Putamen (tissue), 1 donor: ENCODE measurements around the gene MORN5.

Experiments used
- DNase-seq: peaks from one replicate; pipeline ENCODE4 v3.0.0-alpha.2; 2016; ENCODE audit warnings: low spot score

MORN5 gene

DNA sequence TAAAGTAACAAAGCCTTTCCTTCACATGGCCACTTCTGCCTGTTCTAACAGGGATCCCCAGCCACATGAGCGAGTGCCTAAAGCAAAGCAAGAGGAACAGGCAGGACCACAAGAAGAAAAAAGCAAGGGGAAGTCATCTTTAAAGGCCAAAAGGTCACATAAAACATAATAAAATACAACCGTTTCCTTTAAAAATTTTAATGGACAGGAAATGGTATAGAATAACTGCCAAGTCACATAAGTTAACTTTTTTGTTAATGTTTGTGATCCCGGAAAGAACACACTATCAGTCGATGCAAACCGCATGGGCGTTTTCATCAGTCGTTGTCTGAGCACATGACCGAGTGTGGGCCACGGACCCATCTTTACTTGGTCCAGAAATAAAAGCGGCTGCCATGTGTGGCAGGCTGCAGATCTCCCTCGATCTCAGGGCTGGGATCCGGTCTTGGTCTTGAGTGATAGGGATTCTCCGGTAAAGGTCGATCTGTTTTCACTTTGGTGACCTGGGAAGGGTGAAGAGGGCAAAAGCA is 15.8 kb upstream of the MORN5 start:
- DNase-seq, result no peak

DNA sequence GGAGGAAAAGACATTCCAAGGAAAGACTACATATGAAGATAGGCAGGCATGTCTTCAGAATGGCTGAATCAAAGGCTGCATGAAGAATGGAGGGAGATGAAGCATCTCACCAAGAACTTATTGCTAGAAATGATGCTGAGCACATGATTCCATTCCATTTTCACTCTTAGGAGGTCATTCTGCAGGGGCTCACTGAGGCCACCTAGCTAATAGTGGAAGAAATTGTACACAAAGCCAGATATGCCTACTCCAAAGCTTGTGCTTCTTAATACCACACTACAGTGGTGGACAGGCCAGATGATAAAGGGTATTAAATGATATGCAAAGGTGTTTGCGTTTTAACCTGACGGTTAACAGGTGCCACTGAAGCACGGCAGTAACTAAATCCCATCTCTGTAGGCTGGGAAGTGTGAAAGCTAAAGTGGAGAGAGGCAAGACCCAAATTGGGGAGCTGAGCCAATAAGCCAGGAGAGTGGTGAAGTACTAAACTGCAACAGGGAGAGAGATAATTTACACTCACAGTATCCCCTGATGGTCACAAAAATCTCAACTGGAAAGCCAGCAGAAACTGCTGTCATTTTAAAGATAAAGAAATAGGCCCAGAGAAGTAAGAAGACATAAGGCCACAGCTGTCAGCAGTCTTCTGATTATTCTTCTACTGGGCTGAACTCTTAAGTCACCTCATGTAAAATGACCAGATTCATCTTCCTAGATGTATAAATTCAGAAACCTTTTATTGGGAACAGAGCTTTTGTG is 14.7 kb upstream of the MORN5 start:
- no peak for DNase-seq

DNA sequence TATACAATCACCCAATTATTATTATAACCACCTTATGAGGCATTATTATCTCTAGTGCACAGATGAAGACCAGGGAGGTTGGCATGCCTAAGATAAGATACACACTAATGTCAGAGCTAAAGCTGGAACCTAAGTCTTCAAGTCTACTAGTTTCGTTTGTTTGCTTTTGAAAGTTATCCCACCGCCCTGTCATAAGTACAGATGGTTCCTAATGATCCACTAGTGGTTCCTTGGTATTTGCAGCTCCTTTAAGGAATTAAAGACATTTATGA is 14.2 kb upstream of the MORN5 start:
- no peak for DNase-seq

DNA sequence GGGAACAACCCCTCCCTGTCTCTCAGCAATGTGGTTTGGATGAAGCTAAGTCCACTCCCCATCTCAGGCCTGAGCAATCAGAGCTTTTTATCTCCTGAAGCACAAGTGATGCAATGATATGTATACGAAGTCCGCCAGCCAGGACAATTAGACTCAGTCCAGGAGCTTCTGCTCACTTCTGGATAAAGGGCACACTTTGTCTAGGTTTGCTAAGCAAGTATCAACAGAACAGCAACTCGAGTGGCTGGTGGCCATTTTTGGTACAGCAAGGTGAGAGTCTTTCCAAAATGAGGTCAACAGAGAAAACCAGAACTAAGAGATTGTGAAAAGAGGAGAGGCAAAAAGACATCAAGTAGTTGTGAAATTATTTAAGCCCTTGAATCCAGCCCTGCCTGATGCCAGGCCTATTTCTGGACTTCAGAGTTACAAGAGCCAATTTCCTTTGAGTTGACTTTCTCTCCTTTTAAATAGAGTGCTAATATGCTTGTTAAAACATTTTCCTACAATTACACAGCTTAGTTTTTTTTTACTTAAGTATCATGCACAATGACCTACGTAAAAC is 8.4 kb upstream of the MORN5 start:
- DNase-seq, result no peak

DNA sequence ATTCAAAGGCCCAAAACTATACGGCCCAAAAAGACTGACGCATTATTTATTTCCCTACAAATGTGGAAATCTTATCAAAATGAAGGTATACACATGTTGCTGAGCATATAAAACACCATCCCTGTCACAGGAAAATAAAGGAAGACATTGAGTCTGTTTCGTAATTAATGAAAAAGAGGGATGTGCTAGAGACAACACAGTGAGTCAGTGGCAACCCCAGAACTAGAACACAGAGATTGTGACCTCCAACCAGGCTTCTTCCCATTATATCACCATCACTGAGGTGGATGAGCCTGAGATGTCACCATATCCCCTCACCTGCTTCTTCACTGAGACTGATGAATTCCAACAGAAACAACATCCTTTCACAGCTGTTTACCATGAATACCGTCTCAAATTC is 3.9 kb upstream of the MORN5 start:
- DNase-seq, result no peak

DNA sequence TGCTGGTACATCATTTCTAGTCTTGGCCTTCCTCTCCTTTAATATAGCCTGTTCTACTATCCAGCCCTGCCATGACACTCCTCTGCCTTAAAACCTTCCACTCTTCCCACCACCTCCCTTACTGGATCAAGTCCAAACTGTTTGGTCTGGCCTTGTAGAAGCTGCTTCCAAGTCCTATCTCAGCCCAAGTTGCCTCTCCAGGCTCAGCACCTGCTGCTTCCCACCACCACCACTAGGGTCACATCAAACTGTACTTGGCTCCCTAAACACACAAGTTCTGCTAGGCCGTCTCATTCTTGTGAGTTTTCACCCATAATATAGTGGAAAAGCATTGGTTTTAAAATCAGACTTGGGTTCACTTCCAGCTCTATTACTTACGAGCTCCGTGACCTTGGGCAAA is 1.5 kb upstream of the MORN5 start:
- no peak for DNase-seq

DNA sequence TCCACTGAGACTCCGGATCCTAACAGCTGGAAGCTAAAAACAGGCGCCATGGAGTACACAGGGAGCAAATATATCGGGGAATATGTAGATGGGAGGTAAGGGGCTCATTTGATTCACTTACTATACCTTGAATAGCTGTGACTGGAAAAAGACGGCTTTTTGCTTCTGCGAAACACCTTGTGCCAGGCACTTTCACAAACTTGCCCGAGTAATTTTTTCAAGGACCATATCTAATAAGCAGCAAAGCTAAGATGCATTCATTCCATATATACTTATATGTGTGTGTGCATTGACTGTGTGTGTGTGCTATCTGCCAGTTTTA is 178 bp downstream of the MORN5 start:
- no peak for DNase-seq

DNA sequence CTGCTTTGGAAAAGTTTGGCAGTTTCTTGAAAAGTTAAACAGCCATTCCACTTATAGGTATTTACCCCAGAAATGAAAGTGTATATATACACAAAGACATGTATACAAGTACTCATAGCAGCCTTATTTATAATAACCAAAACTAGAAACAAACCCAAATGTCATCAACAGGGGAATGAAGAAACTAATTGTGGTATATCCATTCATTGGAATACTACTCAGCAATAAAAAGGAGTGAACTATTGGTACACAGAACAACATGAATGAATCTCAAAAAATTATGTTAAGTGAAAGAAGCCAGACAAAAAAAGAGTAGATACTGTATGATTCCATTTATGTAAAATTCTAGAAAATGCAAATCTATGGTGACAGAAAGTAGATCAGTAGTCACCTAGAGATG is 2.7 kb downstream of the MORN5 start:
- no peak for DNase-seq

DNA sequence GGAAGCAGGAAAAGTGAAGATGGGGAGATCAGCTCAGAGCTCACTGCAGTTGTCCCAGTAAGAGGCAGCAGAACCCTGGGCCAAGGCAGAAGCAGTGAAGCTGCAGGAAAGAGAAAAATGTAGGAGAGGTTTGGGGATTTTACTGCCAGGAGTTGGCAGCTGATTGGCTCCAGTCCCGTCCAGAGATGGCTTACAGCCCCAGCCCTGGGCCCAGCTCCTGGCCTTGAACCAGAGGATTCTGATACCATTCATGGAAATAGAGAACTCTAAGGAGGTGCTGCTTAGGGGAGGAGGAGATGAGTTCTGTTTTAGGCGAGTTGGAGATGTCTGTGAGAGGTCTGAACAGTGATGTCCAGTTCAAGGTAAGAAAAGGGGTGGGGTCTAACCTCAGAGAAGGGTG is 4.6 kb downstream of the MORN5 start:
- no peak for DNase-seq

DNA sequence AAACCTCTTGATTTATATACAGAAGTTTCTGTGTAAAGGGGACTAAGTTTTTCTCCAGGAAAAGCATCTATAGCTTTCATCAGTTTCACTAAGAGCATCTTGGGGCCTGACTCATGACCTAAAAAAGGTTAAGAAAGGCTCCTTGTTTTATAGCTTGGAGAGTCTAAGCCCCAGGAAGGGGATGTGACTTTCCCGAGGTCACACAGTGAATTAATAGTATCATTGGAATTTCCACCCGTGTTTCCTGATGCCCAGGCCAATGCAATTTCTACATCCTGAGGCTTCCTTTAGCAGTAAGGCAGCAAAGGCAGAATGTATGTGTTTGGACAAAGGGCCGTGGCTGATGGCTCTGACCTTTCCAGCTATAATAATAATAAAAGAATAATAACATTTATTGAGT is 8.6 kb downstream of the MORN5 start:
- no peak for DNase-seq

DNA sequence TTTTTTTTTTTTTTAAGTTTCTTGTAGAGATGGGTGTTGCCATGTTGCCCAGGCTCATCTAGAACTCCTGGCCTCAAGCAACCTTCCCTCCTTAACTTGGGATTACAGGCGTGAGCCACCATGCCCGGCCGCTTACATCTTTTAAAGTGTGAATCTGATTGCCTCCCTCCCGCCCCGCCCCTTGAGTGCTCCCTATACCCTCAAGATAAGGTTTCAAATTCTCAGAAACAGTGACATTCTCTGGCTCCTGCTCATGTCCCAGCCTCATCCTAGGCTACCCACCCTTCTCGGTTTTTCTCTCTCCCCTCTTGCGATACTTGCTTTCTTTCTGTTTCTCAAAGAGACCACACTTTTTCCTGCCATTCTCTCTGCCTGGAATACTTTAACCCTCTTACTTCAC is 12.4 kb downstream of the MORN5 start:
- DNase-seq, result no peak

DNA sequence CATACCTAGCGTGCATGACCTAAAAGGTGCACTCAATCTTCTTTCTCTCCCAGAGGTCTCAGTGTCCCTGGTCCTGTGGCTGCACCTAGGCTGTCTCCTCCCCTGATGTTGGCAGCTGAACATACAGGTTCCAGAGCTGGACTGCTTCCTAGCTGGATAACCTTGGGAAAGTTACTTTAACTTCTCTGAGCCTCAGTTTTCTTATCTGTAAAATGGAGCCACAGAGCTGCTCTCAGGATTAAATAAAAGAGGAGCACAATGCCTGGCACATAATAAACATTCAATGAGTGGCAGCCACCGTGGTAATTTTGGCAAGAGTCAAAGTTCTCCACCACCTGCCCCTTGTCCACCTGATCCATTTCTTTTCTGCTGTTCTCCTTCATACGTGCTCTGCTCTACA is 14.0 kb downstream of the MORN5 start:
- DNase-seq, result no peak

DNA sequence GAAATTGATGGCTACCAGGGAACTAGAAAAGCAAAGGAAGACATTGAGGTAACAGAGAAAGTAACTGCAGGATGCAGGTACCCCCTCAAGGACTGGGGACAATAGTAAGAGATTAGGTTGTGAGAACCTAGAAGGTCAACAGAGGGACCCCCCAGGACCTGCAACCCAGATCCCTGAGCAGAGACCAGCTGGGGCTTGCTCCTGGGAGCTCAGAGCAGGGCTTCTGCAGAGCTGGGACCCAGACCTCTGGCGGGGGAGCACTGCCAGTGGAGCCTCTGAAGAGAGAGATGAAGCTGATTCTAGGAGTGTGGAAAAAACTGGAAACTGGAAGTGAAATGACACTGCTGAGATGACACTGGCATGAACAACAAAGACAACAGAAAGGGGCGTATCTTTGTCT is 17.2 kb downstream of the MORN5 start:
- DNase-seq, result no peak

DNA sequence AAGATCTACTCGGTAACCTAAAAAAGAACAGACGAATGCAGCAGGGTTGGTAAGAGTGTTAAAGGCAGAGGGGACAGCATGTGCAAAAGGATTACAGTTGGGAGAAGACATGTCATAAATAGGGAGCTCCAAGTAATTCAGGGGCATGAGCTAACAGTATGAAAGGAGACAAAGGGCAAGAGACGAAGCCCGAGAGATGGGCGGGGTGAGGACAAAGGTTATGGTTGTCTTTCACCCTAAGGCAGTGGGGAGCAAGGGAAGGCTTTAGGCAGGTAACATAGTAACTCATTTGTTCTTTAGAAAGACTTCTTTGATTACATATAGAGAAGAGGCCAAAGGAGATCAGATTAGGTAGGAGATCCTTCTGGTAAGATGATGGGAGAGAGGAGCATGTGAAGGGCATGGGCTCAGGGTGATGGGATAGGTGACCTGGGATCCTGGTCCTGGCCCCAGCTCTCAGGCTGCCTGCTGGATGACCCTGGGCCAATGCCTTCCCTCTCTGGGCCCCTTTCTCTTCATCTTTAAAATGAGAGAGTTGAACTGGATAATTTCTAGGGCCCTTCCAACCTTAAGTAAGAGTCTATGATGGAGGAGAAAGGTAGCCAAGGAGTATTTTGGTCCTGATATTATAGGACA is 19.5 kb downstream of the MORN5 start:
- no peak for DNase-seq

DNA sequence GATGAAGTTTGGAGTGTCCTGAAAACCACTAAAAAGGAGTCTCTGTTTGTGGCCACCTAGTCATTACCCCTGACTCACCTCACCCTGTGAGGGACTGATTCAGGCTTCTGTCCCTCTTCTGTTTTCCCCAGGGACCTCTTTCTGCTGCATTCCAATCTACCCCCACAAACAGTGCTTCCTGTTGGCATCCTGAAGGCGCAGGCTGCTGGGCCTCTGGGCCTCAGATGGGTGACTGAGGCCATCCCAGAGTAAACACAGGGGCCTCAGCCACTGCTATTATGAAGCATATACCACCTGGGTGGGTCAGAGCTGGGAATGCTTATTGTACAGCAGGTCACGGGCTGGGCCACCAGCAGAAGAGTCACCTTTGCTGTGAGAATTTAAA is 20.0 kb downstream of the MORN5 start:
- no peak for DNase-seq

DNA sequence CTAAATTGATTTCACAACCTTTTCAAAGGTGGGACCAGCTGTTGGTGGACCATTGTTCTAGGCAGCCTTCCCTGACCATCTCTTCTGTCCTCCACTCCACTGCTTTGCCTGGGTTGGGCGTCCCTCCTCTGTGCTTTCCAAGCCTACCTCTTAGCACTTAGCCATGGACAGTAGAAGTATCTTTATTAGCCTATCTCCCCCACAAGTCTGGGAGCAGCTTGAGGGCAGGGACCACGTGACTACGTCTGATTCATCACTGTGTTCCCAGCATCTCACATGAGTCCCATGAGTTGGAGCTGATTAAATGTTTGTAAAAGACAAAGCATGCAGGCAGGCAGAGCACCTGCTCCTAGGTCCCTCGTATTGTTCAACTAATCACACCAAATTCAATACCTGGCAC is 20.9 kb downstream of the MORN5 start:
- DNase-seq, result no peak

DNA sequence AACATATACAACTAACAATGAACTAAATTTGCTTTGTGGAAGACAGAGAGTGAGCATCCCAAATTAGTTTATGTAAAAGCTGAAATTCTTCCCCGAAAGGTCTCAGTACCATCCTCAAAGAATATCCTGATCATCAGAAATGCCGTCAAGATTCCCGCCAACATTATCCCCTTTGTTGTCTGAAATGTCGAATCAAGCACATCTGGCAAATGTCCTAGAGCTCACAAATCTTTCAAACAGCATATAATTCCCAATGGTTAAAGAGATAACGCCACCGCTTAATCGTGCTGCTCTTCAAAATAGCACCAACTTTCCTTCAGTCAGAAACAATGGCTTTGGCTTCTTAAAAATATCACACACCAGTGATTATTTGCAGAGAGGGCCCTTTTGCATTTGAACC is 23.8 kb downstream of the MORN5 start:
- DNase-seq, result no peak

DNA sequence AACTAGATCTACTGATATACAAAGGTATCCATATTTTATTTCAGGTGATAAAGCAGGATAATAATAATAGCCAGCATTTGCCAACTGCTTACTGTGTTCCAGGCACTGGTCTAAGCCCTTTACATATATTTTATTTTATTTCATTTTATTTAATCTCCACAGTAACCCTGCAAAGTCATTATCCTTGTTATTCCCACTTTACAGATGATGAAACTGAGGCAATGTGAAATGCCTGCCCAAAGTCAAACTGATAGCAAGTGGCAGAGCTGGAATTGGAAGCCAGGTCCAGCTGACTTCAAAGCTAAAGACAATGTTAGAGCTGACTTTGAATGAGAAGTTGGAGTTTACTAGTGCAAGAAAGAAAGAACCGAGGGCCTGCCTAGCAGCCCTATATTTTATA is 24.8 kb downstream of the MORN5 start:
- no peak for DNase-seq

DNA sequence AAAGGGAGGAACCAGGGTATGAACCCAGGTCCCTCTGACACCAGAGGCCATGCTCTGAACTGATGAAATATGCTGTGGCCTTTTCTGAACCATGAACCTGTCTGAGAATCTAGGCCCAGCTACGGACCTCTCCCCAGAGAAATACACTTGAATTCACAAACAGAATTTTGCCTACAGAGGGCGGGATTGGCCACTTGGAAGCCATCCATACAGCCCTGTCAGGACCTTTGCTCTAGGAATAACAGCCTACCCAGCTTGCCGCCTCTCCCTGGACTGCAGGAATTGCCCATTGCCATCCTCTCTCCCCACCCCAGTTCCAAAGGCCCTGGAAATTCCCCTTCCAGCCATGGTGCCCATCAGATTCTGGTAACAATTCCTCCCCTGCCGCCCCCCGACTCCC is 26.6 kb downstream of the MORN5 start:
- no peak for DNase-seq

DNA sequence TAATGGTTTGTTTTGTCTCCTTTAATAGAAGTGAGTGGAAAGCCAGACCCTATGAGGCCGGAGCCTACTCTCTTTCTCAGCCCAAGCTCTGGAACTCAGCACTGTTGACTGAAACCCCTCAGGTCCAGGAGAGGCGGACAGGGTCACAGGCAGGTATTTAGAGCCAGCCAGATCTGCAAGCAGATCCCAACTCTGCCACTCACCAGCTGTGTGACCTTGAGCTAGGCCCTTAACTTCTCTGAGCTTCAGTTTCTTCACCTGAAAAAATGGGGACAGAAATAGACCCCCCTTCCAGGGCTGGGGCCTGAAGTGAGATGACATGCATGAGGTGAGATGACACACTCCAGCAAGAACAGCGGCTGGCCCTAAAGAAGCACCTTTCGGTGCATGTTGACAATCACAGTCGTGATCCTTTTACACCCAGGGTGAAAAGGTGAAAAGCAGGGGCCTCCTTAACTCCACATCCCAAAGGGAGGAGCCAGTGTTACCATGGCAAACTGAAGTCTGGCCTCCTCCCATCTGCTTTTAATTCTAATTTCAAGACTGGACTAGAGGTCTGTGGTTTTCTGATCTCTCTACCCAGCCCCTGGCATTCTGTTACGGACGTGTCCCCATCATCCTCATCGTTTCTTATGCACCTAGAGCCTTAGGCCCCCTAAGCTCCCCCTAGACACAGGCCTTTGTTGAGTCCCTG is 27.2 kb downstream of the MORN5 start:
- no peak for DNase-seq

DNA sequence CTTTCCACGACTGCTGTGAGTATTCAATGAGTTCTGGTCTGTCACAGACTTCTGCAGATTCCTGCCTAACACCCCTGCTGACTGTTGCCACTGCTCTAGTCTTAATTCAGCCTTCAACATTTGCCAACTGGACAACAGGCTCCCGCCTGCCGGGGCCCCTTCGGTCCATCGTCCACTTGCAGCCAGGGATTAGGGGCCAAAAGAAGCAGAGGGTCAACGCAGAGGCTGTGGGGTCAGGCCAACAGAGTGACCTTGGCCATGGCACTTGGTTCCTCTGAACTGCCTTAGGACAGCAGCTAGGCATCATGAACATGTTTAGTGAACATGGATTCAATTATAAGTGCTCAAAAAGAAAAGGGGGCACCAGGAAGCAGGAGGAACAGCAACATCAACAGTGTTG is 28.7 kb downstream of the MORN5 start:
- no peak for DNase-seq

DNA sequence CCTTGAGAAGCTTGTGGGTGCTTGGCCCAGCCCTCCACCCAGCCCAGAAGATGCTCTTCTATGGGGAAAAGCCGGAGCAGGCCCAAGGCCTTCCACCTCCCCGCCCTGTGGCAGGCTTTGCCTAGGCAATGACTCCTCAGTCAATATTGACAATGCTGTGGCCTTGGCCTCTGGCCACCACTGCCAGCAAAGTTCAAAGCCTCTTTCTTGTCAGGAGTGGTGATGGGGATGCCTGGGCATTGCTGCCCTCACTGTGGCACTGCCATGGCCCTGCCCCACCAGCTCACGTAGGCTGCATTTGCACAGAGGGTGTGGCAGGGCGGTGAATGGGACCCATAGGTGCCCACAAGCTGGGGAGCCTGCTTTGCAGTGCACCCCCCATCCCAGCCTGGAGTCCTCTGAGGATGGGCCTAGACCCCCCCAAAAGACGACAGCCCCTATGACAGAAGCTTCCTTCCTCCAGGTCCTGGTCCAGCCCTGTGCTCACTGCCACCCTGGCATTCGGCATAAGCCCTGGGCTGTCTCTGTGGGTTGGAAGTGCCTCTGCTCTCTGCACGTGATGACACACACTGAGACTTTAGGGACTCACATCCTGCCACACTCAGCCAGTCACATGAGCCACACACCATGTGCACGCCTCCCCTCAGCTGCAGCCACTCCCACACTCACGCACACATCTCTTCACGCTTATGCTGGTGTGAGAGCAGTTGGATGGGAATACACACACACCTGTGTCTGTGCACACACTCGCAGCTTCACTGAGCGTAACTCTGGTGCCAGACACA is 31.1 kb downstream of the MORN5 start:
- no peak for DNase-seq

DNA sequence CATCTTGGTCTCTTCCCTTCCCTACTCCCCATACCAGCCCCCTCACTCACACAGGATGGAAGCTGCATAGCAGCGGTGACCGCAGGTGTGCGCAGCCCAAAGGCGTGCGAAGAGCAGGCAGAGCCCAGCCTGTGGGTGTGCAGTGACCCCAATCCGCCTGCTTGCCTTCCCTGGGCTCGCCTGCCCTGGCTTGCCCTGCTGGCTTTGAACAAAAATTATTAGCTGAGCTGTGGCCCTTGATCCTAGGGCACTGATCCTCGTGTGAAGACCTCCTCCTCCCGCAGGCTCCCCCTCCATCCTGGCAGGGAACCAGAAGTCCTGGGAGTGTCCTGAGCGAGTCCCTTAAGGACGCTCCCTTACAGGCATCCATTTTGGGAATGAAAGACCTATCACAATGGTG is 31.9 kb downstream of the MORN5 start:
- DNase-seq, result no peak
